HG03108 (cell line): ENCODE data around the gene ETFDH.
"Not testable (repeated sequence)": the region's sequence is repeated elsewhere in the genome, so short reads cannot be mapped to it uniquely, and the experiment has no call there.

Source experiments
- ATAC-seq: cut with Tn5 transposase; IDR thresholded peaks from one replicate; pipeline ENCODE4 v1.9.1; 2021; ENCODE audit warnings: moderate library complexity; ENCODE audit not compliant: unreplicated experiment

ETFDH gene

GRCh38 chr4:158750379-158750778, 78.3 kb downstream of the ETFDH start:
- ATAC-seq = no peak

DNA sequence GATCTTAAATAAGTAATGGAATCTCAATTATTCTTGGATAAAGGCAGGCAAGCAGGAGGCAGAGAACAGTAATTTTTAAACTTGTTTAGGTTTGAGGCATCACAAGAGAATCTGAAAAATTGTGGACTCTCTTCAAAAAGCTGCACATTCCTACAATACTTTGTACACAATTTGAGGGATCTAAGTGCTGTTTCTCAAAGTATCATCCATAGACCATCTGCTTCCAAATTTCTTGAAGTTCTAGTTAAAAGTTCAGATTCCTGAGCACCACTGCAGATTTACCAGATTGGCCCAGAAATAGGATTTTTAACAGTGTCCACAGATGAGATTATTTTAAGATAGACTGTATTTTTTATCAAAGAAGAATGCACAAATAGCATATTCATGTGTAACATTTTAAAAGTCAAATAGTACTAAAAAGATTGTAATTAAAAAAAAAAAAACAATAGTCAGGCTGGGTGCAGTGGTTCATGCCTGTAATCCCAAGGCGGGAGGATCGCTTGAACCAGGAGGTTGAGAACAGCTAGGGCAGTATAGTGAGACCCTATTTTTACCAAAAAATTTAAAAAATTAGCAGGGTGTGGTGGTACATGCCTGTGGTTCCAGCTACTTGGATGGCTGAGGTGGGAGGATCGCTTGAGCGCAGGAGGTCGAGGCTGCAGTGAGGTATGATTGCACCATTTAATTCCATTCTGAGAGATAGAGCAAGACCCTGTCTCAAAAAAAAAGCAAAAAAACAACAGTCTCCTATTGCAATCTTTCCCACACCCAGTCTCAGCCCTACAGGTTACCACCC, 82.5 kb downstream of the ETFDH start:
- no peak for ATAC-seq

- not testable (repeated sequence) for ATAC-seq
These were observed 83.7 kb downstream of the ETFDH start for GRCh38 chr4:158755819-158756218.

DNA sequence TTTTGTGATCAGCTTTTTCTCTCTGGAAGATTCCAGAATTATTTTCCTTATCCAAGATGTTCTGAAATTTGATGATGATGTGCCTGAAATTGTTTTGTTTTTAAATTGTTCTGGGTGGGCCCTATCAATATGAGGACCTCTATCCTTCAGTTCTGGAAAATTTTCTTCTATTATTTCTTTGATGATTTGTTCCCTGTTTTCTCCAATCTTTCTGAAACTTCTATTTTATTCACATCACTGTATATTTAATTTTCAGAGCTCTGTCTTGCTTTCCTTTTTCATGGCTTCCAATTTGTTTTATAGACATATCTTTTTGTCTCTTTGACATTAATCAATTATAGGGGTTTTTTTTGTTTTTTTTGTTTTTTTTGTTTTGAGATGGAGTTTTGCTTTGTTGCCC, 84.5 kb downstream of the ETFDH start:
- ATAC-seq = no peak

DNA sequence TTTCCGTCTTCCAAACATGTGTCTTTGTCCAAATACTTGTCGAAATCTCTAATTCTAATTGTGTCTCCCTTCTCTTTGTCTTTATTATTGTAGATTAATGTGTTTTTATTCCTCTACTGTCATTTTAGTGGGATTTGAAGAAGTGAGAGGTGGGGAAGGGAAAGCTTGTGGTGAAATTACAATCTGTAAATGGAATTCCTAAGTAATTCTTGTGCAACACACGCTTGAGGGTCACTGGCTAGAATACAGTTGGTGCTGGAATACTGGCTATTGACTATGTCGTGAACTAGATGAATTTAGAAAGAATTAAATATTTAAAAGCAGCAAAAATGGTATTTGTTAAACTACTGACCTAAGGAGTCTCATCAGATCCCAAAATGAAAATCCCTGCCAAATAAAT, 86.0 kb downstream of the ETFDH start:
- ATAC-seq = no peak

GRCh38 chr4:158758703-158759102, 86.6 kb downstream of the ETFDH start:
- no peak for ATAC-seq
